CD4-positive, alpha-beta T cell treated with Interleukin-15 for 1 hour (primary cell): ENCODE data around the gene RASSF4.

Source experiments
- DNase-seq: peaks from one replicate; pipeline ENCODE4 v3.0.0-alpha.2; 2020

The RASSF4 gene

DNA sequence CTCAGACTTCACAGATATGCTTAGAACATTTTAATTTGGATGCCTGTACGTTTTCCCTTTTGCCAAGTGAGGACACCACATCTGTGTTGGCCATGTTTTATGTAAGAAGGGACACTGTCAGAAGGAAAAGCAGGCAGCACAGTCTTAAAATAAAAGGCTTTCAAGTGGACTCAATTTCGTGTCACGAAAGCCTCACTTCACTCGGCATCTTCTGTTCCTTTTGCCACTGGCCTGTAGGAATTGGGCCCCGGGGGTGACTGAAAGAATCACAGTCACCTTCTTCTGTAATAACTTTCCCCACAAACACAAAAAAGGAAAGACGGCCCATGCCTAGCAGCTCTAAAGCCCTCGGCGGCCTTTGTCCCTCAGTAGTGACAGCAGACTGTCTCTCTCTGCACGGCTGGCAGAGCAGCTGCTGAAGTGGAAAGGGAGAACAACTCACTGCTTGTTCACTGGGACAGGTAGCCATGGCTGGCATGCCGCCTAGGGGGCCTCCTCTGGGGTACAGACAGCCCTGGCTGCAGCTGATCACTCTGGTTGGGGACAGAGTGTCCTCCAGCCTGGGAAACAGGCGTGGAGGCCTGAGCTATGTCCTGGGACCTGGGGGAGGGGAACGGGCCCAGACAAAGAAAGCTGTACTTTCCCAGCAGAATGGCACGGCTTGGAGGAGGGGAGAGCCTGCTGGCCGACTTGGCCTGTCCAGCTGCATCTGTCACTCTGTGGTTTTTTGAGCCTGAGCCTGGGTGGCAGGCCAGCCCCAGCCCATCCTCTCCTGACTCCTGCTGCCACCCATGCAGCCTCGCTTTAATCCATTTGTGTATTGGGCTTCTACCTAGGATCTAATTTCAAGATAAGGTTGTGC is 4.4 kb downstream of the RASSF4 start:
- DNase-seq = peak; percentile 16

DNA sequence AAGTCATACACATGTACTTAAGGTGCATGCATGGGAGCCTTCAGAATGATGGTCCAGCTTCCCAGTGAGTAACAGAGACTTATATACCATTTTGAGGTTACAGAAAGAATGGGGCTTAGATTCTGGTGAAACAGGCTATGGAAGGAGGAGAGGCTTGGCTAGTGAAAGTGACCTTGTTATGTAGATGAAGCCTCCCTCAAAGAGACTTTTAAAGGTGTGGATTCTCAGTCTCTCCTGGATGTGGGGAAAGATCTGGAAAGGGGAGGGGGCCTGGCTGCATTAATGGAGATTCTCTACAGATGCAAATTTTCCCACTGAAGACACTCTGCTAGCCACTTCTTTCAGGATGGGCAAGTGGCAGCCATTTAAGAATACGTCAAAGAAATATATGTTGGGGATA is 5.5 kb downstream of the RASSF4 start:
- DNase-seq = no peak

DNA sequence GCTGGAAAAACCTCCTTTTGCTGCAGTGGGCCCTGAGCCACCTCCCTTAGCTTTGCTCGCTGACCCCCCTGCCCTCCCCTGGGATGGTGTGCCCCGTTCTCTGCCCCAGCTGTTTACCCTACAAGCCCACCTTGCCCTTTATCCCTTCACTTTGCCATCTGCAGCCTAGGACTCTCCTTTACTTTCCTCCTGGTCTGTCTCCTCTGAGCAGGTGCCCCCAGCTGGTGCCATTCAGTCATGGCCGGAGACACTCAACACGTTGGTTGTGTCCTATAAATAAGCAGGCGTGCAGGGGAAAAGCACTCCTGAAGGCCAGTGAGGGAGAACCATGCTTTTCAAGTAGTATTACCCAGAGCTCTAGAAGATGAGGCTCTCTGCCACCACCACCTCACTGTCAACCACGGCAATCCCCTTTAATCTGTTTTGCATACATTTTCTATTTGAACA is 6.1 kb downstream of the RASSF4 start:
- DNase-seq = peak; percentile 13

DNA sequence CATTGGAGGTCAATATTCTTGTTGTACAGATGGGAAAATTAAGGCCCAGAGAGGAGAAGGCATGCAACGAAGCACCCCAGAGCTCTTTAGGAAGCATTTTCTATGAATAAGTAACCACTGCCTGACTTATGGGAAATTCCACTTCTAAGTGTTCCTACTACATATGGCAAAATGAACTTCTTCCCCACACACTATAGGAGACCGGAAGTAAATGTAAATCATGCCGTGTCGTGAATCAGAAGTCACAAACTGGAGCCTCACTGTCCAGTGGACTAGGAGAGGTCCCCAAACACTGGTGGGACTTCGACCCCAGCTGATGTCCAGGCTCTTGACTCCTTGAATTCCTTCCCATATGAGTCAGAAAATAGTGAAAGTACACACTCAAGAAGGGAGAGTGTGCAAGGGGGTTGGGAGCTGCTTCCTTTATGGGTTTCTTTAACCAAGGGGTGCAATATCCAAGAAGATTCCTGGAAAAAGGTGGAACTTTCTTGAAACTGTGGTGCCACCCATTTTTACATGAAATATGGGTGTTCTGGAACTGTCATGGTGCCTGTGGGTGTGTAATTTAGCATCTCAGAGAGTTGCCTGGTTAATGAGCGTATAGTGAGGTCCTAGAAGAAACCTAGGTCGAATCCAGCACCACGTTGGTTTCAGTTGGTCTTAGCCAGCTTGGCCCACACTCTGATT is 6.7 kb downstream of the RASSF4 start:
- DNase-seq = peak; percentile 16

DNA sequence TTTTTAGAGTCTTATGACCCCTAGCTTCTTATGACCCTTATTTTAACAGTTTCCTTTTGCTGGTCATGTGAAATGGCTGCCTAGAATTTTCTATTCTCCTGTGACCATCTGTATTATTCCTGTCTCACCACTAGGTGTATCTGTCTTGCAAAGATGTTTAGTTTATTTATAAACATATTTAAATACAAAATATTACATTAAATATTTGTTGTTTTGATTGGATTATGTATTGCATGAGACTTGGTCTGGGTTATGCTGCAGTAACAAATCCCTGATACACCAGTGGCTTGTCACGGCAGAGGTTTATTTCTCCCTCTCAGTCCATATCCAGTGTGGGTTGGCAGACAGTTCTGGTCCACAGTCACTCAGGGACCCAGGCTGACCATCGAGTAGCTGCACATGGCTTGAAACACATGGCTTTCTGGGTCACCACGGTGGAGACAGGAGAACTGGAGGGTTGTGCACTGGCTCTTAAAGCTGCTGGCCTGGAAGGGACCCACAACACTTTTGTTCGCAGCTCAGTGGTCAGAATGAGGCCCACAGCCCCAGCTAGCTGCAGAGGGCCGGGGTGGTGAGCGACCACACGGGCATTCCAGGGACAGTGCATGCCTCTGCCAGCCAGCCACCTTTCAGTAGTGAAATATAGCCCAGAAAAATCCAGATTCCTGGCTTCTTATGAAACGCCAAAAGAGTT is 7.4 kb downstream of the RASSF4 start:
- peak; percentile 8 for DNase-seq

DNA sequence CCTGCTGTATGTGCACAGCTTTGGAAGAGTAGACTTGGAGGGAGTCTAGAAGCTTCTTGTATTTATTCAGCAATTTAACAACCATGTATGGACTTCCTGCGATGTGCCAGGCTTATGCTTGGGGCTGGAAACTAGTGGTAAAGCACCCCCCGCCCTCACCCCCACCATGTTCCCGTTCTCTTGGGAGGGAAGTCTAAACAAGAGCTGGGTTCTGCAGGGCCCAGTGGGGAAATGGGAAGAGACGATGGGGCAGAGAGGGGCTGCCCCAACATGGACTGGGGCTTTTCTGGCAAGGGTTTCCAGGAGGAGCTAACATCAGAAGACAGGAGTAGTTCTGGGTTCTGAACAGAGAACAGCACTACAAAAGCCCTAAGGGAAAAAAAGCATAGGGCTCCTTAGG is 8.0 kb downstream of the RASSF4 start:
- peak; percentile 20 for DNase-seq

DNA sequence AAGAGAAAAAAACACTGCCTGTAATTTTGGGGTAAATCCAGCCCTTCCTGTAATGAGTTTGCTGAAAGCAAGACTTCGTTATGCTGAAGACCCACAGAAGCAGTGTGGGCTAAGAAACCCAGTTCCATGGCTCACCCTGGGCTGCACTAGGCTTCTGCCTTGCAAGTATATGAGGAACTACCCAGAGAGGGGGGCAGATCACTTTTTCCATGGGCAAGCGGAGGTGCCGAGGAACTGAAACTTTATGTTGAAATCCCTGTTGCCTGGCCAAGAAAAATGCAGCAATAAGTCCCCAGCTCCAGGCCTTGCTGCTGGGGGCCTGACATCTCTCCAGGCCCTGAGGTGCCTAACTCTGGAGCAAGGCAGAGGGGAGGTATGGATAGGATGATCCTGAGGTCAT is 8.5 kb downstream of the RASSF4 start:
- peak; percentile 69 for DNase-seq

DNA sequence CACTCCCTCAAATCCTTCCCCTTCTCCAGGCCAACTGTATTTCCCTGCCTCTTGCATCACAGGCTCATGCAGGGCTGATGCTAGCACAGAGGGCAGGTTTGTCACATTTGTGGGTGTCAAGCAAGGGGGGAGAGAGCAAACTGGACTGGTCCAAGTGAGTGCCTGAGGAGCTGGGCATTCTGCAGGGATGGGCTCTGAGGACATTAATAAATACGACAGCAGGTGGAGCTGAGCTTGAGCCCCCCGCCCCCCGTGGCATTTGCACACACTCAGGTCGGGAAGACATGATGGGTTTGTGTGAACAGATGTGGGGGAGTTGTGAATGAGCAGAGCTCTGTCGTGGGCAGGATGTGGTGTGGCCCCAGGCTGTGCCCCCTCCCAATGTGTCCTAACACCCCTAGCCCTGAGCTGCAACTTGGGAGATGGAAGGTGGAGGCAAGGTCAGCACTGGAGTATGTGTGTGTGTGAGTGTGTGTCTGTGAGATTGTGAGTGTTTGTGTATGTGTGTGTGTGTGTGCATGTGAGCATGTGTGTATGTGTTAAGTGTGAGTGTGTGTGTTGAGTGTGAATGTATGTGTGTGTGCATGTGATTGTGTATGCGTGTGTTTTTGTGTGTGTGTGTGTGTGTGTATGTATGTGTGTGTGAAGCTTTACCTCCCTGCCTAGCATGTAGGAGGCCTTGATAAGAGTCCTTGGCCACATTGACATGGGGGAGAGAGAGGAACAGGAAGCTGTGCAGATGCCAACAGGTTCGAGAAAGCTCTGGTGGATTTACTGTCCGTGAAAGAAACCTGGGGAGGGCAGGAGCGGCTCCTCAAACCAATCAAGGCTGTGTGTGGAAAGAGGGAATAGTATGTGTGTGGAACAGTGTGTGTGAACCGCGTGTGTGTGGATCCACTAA is 9.1 kb downstream of the RASSF4 start:
- peak; percentile 27 for DNase-seq

DNA sequence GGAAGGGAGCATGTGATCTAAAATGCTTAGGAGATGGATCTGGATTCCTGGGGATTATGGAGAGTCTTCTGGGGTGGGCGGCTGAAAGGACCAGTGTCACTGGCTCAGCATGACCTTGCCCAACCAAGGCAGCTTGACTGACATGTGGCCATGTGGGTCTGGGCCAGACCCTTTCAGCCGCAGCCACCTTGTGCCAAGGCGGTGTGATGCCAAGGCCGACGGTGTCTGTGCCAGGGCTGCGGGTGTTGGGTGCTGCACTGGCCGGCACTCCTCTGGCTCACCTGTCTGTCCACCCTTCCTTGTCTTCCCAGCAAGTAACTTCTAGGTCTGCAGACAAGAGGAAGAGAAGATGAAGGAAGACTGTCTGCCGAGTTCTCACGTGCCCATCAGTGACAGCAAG is 10.3 kb downstream of the RASSF4 start:
- peak; percentile 6 for DNase-seq

DNA sequence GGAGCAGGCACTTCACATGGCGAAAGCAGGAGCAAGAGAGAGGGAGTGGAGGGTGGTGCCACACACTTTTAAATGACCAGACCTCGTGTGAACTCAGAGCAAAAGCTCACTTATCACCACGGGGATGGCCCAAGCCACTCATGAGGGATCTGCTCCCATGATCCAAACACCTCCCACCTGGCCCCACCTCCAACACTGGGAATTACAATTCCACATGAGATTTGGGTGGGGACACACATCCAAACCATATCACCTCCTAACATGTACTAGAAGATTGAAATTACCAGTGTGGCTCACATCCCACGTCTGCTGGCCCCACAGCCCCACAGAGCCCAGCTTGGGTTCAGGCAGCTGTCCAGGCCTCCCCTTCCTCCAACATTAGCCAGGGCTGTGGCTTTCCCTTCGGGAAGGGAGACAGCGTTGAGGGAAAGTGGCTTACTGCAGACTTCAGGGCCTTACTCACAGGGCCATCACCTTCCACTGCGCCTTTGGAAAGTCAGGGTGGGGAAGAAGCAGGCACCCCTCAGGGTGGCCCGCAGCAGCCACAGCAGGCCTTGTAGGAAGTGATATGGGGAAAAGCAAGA is 11.3 kb downstream of the RASSF4 start:
- no peak for DNase-seq

DNA sequence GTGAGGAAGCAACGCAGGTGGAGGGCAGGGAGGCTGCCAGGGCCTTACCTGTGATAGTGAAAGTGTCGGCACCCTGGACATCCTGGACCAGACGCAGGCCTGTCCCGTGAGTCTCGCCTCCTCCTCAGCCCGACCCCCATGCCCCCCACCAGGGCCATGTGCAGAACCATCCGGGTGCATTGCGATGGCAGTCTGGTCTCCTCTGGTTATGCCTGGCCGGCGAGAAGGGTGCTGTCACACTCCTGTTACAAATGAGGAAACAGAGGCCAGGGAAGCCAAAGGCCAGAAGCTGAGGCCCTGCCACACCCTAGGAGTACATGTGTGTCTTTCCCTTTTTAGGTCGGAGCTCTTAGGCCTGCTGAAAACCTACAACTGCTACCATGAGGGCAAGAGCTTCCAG is 11.8 kb downstream of the RASSF4 start:
- no peak for DNase-seq

DNA sequence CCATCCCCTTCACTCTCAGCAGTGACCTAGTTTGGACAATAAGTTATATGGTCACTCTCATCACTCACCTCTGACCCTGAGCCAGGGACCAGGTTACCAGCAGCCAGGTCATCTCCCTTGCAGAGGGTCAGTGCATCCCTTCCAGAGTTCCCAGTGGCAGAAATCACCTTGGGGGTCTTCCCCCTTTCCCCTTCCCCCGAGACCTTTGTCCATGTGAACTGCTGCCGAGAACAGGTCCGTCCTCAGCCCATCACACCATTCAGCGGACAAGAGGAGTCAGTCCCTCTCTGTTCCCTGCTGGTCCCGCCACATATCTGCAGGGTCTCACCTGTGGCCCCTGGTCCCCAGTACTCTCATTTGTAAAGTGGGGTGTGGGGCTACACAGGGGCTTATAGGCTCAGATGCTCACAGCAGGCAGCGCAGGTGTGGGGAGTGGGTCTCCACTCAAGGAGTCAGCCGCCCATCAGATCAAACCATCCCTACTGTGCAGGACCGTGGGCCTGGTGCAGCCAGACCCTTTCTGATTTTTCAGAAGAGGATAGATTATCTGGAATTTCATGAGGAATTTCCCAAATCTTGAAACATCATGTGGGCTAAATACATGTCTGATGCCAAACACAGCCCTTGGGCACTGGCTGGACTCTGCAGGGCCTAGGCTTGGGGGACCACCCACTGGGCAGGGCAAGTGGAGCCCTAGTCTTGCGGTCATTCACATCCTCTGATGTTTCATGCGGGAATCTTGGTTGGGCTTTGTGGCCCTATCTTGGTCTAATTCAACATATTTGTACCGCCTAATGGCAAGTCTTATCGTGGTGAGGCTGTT is 12.5 kb downstream of the RASSF4 start:
- DNase-seq = no peak

DNA sequence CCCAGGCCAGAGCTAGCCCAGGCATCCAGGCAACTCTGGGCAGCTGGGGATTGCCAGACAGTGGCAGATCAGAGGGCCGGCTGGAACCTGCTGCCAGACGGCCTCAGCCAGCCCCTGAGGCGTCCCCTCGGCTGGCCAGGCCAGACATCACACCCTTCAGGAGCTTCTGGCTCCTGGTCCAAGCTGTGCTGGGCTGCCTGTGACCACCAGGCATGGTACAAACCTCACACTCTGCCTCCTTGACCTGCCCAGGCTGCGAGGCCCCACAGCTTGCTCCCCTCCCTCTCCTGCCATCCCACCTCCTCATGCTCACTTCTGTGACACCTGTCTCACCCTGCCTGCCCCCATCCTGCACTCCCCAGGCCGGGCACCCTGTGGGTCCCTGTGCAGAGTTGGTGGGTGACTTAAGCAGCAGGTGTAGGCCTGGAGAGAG is 13.3 kb downstream of the RASSF4 start:
- no peak for DNase-seq

DNA sequence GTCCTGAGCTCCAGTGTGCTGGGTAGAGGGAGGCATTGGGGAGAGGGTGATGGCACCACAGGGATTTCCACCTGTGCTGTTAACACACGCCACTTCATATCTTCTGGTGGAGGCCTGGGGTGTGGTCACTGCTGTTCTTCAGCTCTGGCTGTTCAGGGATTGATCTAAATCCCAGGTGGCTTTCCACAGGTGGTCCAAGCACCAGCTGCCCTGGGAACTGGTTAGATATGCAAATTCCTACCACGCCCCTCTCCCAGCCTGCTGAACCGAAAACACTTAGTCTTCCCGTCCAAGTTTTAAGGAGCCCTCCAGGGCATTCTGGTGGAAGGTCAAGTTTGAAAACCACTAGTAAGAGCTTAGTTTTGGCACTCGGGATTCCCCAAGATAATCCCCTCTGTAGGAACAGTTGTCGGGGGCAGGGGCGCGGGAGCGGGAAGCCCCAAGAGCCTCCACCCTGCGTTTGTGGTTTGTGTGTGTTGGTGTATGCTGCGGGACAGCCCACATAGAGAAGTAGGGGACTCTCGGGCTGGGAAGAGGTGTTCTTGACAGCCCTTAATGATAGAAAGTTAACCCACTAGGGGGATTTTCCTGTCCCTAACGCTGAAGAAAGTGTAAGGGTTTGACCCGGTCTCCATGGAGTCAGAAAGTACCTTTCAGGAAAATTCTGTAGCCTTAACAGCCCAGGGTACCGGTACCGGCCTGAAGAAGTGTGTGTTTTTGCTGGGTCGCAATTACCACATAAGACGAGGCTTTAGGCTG is 13.9 kb downstream of the RASSF4 start:
- DNase-seq = no peak

DNA sequence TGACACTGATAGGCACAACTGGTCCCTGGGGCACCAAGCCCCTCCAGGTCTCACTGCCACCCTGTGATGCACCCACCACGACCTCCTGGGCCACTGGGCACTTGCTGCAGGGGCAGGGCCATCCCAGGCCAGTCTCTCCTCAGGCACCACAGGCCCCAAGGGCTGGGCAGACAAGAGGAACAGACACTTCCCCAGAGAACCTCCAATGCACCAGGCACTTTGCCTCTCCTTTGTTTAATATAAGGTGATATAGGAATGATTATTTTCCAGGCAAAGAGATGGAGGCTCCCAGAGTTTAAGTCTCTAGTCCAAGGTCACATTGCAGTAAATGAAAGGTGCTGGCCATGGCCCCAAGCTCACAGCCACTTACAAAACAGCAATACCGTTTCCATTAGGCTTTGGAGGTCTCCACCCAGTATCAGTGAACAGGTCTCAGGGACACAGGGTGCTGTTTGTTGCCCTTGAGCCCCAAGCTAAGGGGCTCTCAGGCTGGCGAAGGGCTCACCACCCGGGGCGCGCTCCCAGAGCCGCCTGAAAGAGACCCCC is 14.6 kb downstream of the RASSF4 start:
- no peak for DNase-seq

DNA sequence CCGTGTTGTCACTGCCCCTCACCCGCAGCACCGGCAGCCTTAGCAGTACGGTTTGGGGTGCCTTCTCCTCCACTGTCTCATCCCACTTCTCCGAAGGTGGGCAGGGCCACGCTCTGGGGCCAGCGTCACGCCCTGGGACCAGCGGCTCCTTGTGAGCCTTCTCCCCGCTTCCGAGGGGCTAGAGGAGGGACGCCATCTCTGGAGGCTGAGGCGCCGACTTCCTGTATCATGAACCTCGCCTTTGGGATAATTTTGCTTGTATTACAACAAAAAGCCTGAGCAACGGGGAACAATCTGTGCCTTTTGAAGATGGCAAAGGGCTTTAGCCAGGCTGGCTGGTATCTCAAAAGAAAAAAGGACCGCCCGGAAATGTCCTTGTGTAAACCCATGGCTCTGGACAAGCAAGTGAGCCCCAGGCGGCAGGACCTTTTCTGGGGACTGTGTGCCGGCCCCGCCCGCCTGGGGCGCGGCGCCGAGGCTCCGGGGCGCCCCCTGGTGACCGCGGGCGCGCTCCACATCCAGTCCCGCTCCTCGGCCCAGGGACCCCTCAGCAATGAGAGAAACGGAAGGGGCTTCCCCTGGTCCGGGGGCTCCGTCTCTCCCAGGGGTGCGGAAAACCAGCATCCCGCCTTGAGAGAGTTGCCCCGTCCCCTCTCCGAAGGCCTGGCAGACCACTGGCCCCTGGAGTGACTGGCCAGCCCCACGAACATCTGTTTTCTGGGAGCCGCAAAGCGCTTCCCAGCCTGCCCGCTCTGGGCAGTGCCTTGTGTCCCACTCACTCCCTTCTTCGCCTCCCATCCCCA is 15.2 kb downstream of the RASSF4 start:
- DNase-seq = peak; percentile 68

DNA sequence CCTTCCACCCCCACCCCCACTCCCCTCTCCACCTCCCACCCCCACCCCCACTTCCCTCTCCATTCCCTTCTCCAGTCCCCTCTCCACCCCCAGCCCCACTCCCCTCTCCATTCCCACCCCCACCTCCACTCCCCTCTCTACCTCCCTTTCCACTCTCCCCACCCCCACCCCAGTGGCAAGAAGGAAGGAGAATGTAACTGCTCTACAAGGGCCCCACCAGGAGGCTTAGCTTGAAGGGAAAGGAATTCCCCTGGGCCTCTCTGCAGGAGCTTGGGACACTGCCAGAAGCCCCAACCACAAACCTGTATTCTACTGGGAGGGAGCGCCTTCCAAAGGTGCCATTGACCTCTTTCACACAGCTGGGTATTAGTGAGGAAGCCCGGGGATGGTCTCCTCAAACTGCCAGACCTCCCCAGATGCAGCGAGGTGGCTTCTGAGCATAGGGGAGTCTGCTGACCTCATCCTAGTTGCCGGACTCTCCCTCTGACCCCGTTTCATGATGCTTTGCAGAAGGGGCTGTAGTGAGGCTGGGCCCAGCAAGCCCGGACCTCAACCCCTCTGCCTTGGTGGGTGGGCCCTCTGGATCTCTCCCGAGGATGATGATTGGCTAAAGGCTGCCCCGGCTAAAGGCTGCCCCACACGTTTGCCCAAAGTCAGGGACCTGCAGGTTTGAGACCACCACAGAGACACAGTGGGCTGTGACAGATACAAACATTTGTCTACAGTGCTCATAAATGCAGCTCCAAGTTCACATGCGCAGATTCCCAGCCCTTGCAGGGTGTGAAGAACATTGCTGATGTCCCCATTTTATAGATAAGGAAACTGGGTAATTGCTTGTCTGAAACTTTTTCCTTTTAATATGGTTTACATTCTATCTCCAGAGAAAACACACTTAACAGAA is 16.1 kb downstream of the RASSF4 start:
- DNase-seq = no peak
